ENCODE data around the gene LAMB1. TPM values are rescaled to one million over a fixed set of nuclear protein-coding genes. Genes with fewer than 3 reads are reported as not detected.

Gene LAMB1
- total and polyA plus RNA-seq, 12 donors, result 33.3 to 145 (median 59.3) TPM

DNA sequence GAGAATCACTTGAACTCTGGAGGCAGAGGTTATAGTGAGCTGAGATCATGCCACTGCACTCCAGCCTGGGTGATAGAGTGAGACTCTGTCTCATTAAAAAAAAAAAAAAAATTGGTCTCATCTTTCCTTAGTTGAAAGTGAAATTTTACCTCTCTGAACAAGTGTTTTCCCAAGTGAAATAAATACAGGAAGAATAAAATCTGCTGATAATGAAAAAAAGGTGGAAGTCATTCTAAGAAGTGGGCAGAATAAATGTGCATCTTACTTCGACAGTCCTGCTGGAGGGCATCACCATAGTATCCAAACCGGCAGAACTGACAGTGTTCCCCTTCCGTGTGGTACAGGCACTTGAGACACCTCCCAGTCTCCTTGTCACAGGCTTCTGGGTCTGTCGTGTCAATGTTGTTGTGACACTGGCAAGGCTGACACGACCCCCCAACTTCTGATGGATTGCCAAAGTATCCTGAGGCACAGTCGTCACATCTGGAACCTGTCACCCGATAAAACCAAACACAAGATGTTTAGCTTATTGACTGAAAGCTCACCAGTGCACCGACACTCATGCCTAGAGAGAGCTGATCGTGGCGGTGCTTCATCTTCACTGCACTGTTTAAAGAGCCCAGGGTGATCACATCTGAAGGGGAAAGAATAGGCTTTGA, 49.6 kb downstream of the LAMB1 start:
- 74 to 77% methylated on average over 10 of the region's 10 CpGs for WGBS, 2 donors
- H3K27me3 ChIP-seq, result no peaks in the 10 kb centered on the region
- no peaks in the 10 kb centered on the region for H3K9me3 ChIP-seq
- H3K4me3 ChIP-seq, result no peak overlapping the region
- DNase-seq, result no peak
- TF ChIP-seq, protein P1, sequence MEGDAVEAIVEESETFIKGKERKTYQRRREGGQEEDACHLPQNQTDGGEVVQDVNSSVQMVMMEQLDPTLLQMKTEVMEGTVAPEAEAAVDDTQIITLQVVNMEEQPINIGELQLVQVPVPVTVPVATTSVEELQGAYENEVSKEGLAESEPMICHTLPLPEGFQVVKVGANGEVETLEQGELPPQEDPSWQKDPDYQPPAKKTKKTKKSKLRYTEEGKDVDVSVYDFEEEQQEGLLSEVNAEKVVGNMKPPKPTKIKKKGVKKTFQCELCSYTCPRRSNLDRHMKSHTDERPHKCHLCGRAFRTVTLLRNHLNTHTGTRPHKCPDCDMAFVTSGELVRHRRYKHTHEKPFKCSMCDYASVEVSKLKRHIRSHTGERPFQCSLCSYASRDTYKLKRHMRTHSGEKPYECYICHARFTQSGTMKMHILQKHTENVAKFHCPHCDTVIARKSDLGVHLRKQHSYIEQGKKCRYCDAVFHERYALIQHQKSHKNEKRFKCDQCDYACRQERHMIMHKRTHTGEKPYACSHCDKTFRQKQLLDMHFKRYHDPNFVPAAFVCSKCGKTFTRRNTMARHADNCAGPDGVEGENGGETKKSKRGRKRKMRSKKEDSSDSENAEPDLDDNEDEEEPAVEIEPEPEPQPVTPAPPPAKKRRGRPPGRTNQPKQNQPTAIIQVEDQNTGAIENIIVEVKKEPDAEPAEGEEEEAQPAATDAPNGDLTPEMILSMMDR (IDR thresholded peaks at IDR 0.05), result no peak
- H3K4me1 ChIP-seq, result peaks cover 4 to 40% (median 23%) of the 10 kb centered on the region in 9 donors
- peaks cover 0 to 100% (median 60%) of the 10 kb centered on the region in 9 donors for H3K36me3 ChIP-seq
- no peak overlapping the region for H3K27ac ChIP-seq
- ATAC-seq, result no peak
- intact Hi-C loops (cut with DNase I), result no loop called here

DNA sequence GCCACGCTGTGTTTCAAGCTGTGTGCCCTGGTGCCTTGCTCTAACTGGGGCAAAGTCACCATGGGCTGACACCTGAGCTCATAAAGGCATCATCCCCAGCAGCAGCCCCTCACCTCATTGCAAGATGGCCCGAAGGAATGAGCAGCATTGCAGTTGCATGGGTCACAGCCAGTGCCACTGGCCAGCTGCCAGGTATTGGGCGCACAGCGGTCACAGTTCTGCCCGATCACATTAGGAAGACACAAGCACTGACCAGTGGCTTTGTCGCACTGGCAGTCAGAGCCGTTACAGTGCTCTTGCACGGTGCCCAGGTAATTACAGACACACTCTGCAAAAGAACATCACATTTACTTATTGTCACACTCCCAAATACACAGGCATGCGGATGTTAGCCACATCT, 51.1 kb downstream of the LAMB1 start:
- Histone ChIP-seq H3K27me3 (no peaks in the 10 kb centered on the region), H3K4me1 (peaks cover 0 to 35% (median 21%) of the 10 kb centered on the region in 9 donors), H3K36me3 (peaks cover 0 to 100% (median 54%) of the 10 kb centered on the region in 9 donors), H3K9me3 (no peaks in the 10 kb centered on the region), H3K4me3 (no peak overlapping the region), H3K27ac (peak overlapping the region in 1 of 10 donors; percentile 3)
- TF ChIP-seq, protein P1 (IDR thresholded peaks at IDR 0.05), result no peak
- intact Hi-C loops (cut with DNase I), result no loop called here
- DNase-seq, result no peak
- WGBS, 2 donors, result 83 to 87% methylated on average over 9 of the region's 9 CpGs
- peak in 2 of 8 donors; percentile 22 to 23 for ATAC-seq

DNA sequence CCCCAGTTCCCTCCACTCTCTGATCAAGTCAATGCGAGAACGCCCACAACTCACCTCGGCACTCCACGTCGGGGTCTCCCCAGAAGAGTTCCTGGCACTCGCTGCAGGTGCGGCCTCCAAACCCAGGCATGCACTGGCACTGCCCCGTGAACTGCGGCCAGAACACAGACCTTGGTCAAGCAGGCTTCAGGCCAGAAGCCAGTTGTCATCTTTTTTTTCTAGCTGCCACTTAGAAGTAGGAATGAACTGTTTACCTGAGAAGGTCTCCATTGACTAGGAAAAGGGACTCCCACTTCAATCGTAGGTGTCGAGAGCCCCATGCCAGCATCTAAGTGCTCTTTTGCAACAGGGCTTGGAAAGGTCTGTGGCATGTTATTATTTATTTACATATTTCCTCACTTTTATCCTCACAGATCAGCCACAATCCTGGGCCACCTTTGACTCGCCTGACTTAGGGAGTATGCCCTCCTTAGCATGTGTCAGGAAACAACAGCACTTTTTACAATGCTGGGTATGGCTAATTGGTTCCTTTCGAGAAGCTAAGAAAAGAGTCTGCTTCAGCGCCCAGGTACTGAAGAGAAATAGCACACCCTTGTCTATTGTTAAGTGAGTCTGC, 51.7 kb downstream of the LAMB1 start:
- Histone ChIP-seq H3K4me3 (no peak overlapping the region), H3K9me3 (no peaks in the 10 kb centered on the region), H3K4me1 (peaks cover 0 to 41% (median 27%) of the 10 kb centered on the region in 9 donors), H3K27ac (no peak overlapping the region), H3K27me3 (no peaks in the 10 kb centered on the region), H3K36me3 (peaks cover 0 to 100% (median 52%) of the 10 kb centered on the region in 9 donors)
- no peak for ATAC-seq
- no peak for DNase-seq
- intact Hi-C loops (cut with DNase I), result no loop called here
- TF ChIP-seq, protein P1 (IDR thresholded peaks at IDR 0.05), result no peak
- WGBS, 2 donors, result 84 to 95% methylated on average over 14 of the region's 14 CpGs

DNA sequence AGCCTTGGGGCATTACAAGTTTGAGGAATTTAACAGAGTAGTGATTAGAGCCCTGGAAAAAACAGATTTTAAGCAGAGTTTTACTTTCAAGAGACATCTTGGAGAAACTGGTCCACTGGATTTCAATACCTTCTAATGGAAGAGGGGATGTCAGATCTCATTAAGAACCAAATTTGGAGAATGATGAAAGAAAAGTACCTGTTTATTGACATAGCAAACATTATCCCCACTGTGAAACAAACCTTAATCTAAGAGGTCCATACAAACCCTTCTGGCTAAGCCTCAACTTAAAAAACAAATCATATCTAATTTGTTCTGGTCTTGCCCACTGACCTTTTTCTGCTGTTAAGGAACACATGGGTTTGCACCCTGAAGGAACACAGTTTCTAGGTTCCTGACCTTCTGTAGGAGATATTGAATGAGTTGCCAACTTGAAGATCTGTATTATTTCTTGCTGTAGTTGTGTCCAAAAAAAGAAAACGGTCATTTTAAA, 53.5 kb downstream of the LAMB1 start:
- ATAC-seq (no peak), DNase-seq (no peak)
- Histone ChIP-seq H3K27me3 (no peaks in the 10 kb centered on the region), H3K36me3 (peaks cover 0 to 100% (median 42%) of the 10 kb centered on the region in 9 donors), H3K4me3 (no peak overlapping the region), H3K27ac (peak overlapping the region in 4 of 10 donors; percentile 2 to 37 (median 7)), H3K4me1 (peaks cover 0 to 59% (median 41%) of the 10 kb centered on the region in 9 donors), H3K9me3 (no peaks in the 10 kb centered on the region)
- intact Hi-C loops (cut with DNase I), result no loop called here
- 72 to 84% methylated on average over 1 of the region's 1 CpG for WGBS, 2 donors
- TF ChIP-seq, protein P1 (IDR thresholded peaks at IDR 0.05), result no peak
